Activated CD4-positive, alpha-beta memory T cell treated with anti-CD3 and anti-CD28 coated beads, Interleukin-2, amount 10 ng/mL, durations not matched to agents 7 days and 5 days (primary cell): Measurements from ENCODE around the gene AK4. TPM values are rescaled to one million over a fixed set of nuclear protein-coding genes. Genes with fewer than 3 reads are reported as not detected.

Experiments used
- CTCF ChIA-PET: fragments of 350-600 bp; sonication (Branson Sonifier 250); formaldehyde crosslinking; loops from one replicate; lab custom pipeline; 2021; ENCODE audit warnings: antibody characterized with exemption, inconsistent platforms; lab: Charles Lee
- POLR2A ChIA-PET: fragments of 350-600 bp; sonication (Branson Sonifier 250); formaldehyde crosslinking; loops from one replicate; lab custom pipeline; 2021; ENCODE audit warnings: antibody characterized with exemption; lab: Charles Lee
- DNase-seq: peaks from one replicate; pipeline ENCODE4 v3.0.0-alpha.2; 2020
- H3K27ac Mint-ChIP-seq: one replicate; pipeline ENCODE4 v1.8.0; 2021; ENCODE audit warnings: mild to moderate bottlenecking, mixed read lengths
- H3K27me3 Mint-ChIP-seq: one replicate; pipeline ENCODE4 v1.8.0; 2021; ENCODE audit warnings: mixed read lengths
- H3K36me3 Mint-ChIP-seq: one replicate; pipeline ENCODE4 v1.8.0; 2021; ENCODE audit warnings: low read depth, mixed read lengths
- H3K4me1 Mint-ChIP-seq: one replicate; pipeline ENCODE4 v1.8.0; 2021; ENCODE audit warnings: mixed read lengths
- H3K4me3 Mint-ChIP-seq: one replicate; pipeline ENCODE4 v1.8.0; 2021; ENCODE audit warnings: mild to moderate bottlenecking, mixed read lengths
- H3K9me3 Mint-ChIP-seq: one replicate; pipeline ENCODE4 v1.8.0; 2021; ENCODE audit warnings: mixed read lengths
- total RNA-seq, 2 experiments: library from RNA; stranded (reverse); gene quantifications; one replicate each; pipeline ENCODE4 v1.2.3, GENCODE V29; 2021

Gene AK4
- total RNA-seq, 2 experiments from 2014 or later, result 56.2 to 58.1 TPM

- peak; percentile 89 for DNase-seq
- Mint-ChIP-seq H3K4me1 (peaks cover 28% of the 10 kb centered on the region), H3K4me3 (peak overlapping the region; percentile 85), H3K36me3 (no peaks in the 10 kb centered on the region), H3K27ac (no peak overlapping the region), H3K27me3 (peaks cover 3% of the 10 kb centered on the region), H3K9me3 (no peaks in the 10 kb centered on the region)
- ChIA-PET POLR2A (interaction anchor here (0.9 to 1.7 kb wide), 10 partner anchors 9 to 1192 kb away, joined by 3 to 13 read pairs (median 5); partner anchors contain the start of genes JAK1, LEPR and LEPROT), CTCF (interaction anchor here (0.6 to 2.9 kb wide), 8 partner anchors 11 to 205 kb away, joined by 3 to 14 read pairs (median 4); no protein-coding TSS in a partner anchor)
These were observed 106.5 kb downstream of the AK4 start for GRCh38 chr1:65254320-65255034.

- no peak for DNase-seq
- Mint-ChIP-seq H3K9me3 (no peaks in the 10 kb centered on the region), H3K27me3 (peaks cover 3% of the 10 kb centered on the region), H3K36me3 (no peaks in the 10 kb centered on the region), H3K4me3 (peak overlapping the region; percentile 85), H3K4me1 (peaks cover 35% of the 10 kb centered on the region), H3K27ac (no peak overlapping the region)
- ChIA-PET POLR2A (interaction anchor here (0.9 to 1.7 kb wide), 8 partner anchors 8 to 289 kb away, joined by 4 to 13 read pairs (median 5); partner anchors contain the start of genes JAK1, LEPR and LEPROT), CTCF (interaction anchor here (0.6 to 2.9 kb wide), 5 partner anchors 10 to 185 kb away, joined by 3 to 14 read pairs (median 7); no protein-coding TSS in a partner anchor)
These were observed 107.1 kb downstream of the AK4 start for GRCh38 chr1:65255035-65255655.

- H3K4me1 Mint-ChIP-seq, result peaks cover 40% of the 10 kb centered on the region
- no peak for DNase-seq
- POLR2A ChIA-PET, result no interaction called here
- H3K27me3 Mint-ChIP-seq, result peaks cover 3% of the 10 kb centered on the region
- no peaks in the 10 kb centered on the region for H3K36me3 Mint-ChIP-seq
- H3K4me3 Mint-ChIP-seq, result peak overlapping the region; percentile 85
- H3K27ac Mint-ChIP-seq, result no peak overlapping the region
- CTCF ChIA-PET, result interaction anchor here (1.2 to 2.2 kb wide), 3 partner anchors 9 to 164 kb away, joined by 3 to 8 read pairs (median 6); partner anchors contain the start of genes LEPR and LEPROT
- H3K9me3 Mint-ChIP-seq, result no peaks in the 10 kb centered on the region
These were observed 107.7 kb downstream of the AK4 start for GRCh38 chr1:65255656-65256050.

- Mint-ChIP-seq H3K36me3 (no peaks in the 10 kb centered on the region), H3K4me3 (no peak overlapping the region), H3K9me3 (no peaks in the 10 kb centered on the region), H3K27ac (no peak overlapping the region), H3K27me3 (peaks cover 3% of the 10 kb centered on the region), H3K4me1 (peaks cover 46% of the 10 kb centered on the region)
- POLR2A ChIA-PET, result no interaction called here
- DNase-seq, result no peak
- CTCF ChIA-PET, result interaction anchor here (0.6 to 1.7 kb wide), 3 partner anchors 10 to 522 kb away, joined by 3 to 6 read pairs (median 4); partner anchors contain the start of genes LEPR and LEPROT
These were observed 109.1 kb downstream of the AK4 start for GRCh38 chr1:65256860-65257708.

GRCh38 chr1:65258106-65258505, 110.1 kb downstream of the AK4 start:
- ChIA-PET CTCF (no interaction called here), POLR2A (no interaction called here)
- Mint-ChIP-seq H3K36me3 (no peaks in the 10 kb centered on the region), H3K9me3 (no peaks in the 10 kb centered on the region), H3K27me3 (peaks cover 3% of the 10 kb centered on the region), H3K4me3 (no peak overlapping the region), H3K27ac (no peak overlapping the region), H3K4me1 (peaks cover 46% of the 10 kb centered on the region)
- no peak for DNase-seq

GRCh38 chr1:65259816-65260215, 111.8 kb downstream of the AK4 start:
- no peaks in the 10 kb centered on the region for H3K36me3 Mint-ChIP-seq
- ChIA-PET POLR2A (no interaction called here), CTCF (interaction anchor here (0.6 kb wide), 1 partner anchor 246 kb away, joined by 3 read pairs; no protein-coding TSS in a partner anchor)
- no peak overlapping the region for H3K27ac Mint-ChIP-seq
- no peaks in the 10 kb centered on the region for H3K9me3 Mint-ChIP-seq
- DNase-seq, result no peak
- H3K4me1 Mint-ChIP-seq, result peaks cover 45% of the 10 kb centered on the region
- H3K27me3 Mint-ChIP-seq, result peaks cover 9% of the 10 kb centered on the region
- H3K4me3 Mint-ChIP-seq, result no peak overlapping the region

GRCh38 chr1:65260851-65261473, 113.0 kb downstream of the AK4 start:
- Mint-ChIP-seq H3K27me3 (peaks cover 9% of the 10 kb centered on the region), H3K9me3 (no peaks in the 10 kb centered on the region), H3K27ac (no peak overlapping the region), H3K4me3 (no peak overlapping the region), H3K4me1 (peaks cover 43% of the 10 kb centered on the region), H3K36me3 (no peaks in the 10 kb centered on the region)
- ChIA-PET POLR2A (interaction anchor here (0.8 kb wide), 1 partner anchor 13 kb away, joined by 3 read pairs; no protein-coding TSS in a partner anchor), CTCF (interaction anchor here (0.9 kb wide), 1 partner anchor 25 kb away, joined by 5 read pairs; no protein-coding TSS in a partner anchor)
- peak; percentile 20 for DNase-seq

GRCh38 chr1:65263286-65263685, 115.3 kb downstream of the AK4 start:
- peaks cover 19% of the 10 kb centered on the region for H3K27me3 Mint-ChIP-seq
- H3K4me3 Mint-ChIP-seq, result no peak overlapping the region
- H3K27ac Mint-ChIP-seq, result no peak overlapping the region
- H3K4me1 Mint-ChIP-seq, result peaks cover 56% of the 10 kb centered on the region
- DNase-seq, result no peak
- no peaks in the 10 kb centered on the region for H3K9me3 Mint-ChIP-seq
- POLR2A ChIA-PET, result interaction anchor here (1.2 to 2.0 kb wide), 2 partner anchors 8 to 157 kb away, joined by 3 to 5 read pairs; partner anchors contain the start of genes LEPR and LEPROT
- no peaks in the 10 kb centered on the region for H3K36me3 Mint-ChIP-seq
- CTCF ChIA-PET, result interaction anchor here (1.5 kb wide), 1 partner anchor 32 kb away, joined by 3 read pairs; no protein-coding TSS in a partner anchor

GRCh38 chr1:65264197-65264929, 116.4 kb downstream of the AK4 start:
- H3K9me3 Mint-ChIP-seq, result no peaks in the 10 kb centered on the region
- DNase-seq, result no peak
- peaks cover 50% of the 10 kb centered on the region for H3K4me1 Mint-ChIP-seq
- POLR2A ChIA-PET, result interaction anchor here (1.0 to 2.0 kb wide), 3 partner anchors 10 to 156 kb away, joined by 3 to 6 read pairs (median 5); partner anchors contain the start of genes LEPR and LEPROT
- no peaks in the 10 kb centered on the region for H3K36me3 Mint-ChIP-seq
- no peak overlapping the region for H3K4me3 Mint-ChIP-seq
- CTCF ChIA-PET, result interaction anchor here (1.7 kb wide), 1 partner anchor 10 kb away, joined by 7 read pairs; no protein-coding TSS in a partner anchor
- H3K27me3 Mint-ChIP-seq, result peaks cover 19% of the 10 kb centered on the region
- H3K27ac Mint-ChIP-seq, result no peak overlapping the region

- CTCF ChIA-PET, result interaction anchor here (1.7 kb wide), 1 partner anchor 11 kb away, joined by 7 read pairs; no protein-coding TSS in a partner anchor
- Mint-ChIP-seq H3K9me3 (no peaks in the 10 kb centered on the region), H3K27ac (no peak overlapping the region), H3K4me1 (peaks cover 41% of the 10 kb centered on the region), H3K27me3 (peaks cover 19% of the 10 kb centered on the region), H3K36me3 (no peaks in the 10 kb centered on the region), H3K4me3 (peak overlapping the region; percentile 61)
- no peak for DNase-seq
- POLR2A ChIA-PET, result interaction anchor here (1.0 kb wide), 1 partner anchor 11 kb away, joined by 6 read pairs; no protein-coding TSS in a partner anchor
These were observed 117.3 kb downstream of the AK4 start for GRCh38 chr1:65265296-65265650.
